ENCODE results near the gene RGS6. TPM values are rescaled to one million over a fixed set of nuclear protein-coding genes. Genes with fewer than 3 reads are reported as not detected.

The RGS6 gene
- total RNA-seq, 2 experiments from 2014 or later, result not detected

- Mint-ChIP-seq H3K27ac (no peak overlapping the region), H3K36me3 (ENCODE audit: low read depth) (no peaks in the 10 kb centered on the region), H3K4me1 (ENCODE audit: low read depth) (peaks cover 51% of the 10 kb centered on the region), H3K27me3 (no peaks in the 10 kb centered on the region), H3K4me3 (no peak overlapping the region), H3K9me3 (no peaks in the 10 kb centered on the region)
- intact Hi-C loops (cut with DNase I, micrococcal nuclease), result no loop called here
- DNase-seq (no peak), ATAC-seq (ENCODE audit: poor library complexity) (no peak)
- CTCF ChIA-PET, result no interaction called here
- no peak overlapping the region for H3K27ac ChIP-seq (ENCODE audit: low read depth in 1 of 2, low read length in 2 of 2)
- no peaks in the 10 kb centered on the region for H3K9me3 ChIP-seq (ENCODE audit: control insufficient read depth in 1 of 2, insufficient read depth in 1 of 2, low read length in 2 of 2)
- H3K27me3 ChIP-seq (ENCODE audit: control insufficient read depth in 1 of 2, insufficient read depth in 2 of 2, low read length in 2 of 2), result peaks cover 0 to 5% of the 10 kb centered on the region in 2 experiments
- H3K36me3 ChIP-seq (ENCODE audit: insufficient read depth, low read length), result no peaks in the 10 kb centered on the region
- no peak overlapping the region for H3K4me3 ChIP-seq (ENCODE audit: low read length)
- POLR2A ChIA-PET, result interaction anchor here (1.0 to 1.2 kb wide), 2 partner anchors 68 to 77 kb away, joined by 5 to 6 read pairs; no protein-coding TSS in a partner anchor
- H3K4me1 ChIP-seq (ENCODE audit: insufficient read depth, low read length), result peaks cover 35% of the 10 kb centered on the region
- TF ChIP-seq, protein P1, sequence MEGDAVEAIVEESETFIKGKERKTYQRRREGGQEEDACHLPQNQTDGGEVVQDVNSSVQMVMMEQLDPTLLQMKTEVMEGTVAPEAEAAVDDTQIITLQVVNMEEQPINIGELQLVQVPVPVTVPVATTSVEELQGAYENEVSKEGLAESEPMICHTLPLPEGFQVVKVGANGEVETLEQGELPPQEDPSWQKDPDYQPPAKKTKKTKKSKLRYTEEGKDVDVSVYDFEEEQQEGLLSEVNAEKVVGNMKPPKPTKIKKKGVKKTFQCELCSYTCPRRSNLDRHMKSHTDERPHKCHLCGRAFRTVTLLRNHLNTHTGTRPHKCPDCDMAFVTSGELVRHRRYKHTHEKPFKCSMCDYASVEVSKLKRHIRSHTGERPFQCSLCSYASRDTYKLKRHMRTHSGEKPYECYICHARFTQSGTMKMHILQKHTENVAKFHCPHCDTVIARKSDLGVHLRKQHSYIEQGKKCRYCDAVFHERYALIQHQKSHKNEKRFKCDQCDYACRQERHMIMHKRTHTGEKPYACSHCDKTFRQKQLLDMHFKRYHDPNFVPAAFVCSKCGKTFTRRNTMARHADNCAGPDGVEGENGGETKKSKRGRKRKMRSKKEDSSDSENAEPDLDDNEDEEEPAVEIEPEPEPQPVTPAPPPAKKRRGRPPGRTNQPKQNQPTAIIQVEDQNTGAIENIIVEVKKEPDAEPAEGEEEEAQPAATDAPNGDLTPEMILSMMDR (IDR thresholded peaks at IDR 0.05), result no peak
Observed at GRCh38 chr14:72595152-72595862, 663.1 kb downstream of the RGS6 start.

- H3K27me3 ChIP-seq (ENCODE audit: control insufficient read depth in 1 of 2, insufficient read depth in 2 of 2, low read length in 2 of 2), result no peaks in the 10 kb centered on the region
- ChIA-PET POLR2A (no interaction called here), CTCF (no interaction called here)
- intact Hi-C loops (cut with DNase I, micrococcal nuclease), result no loop called here
- H3K4me3 Mint-ChIP-seq, result no peak overlapping the region
- peaks cover 34% of the 10 kb centered on the region for H3K4me1 Mint-ChIP-seq (ENCODE audit: low read depth)
- no peaks in the 10 kb centered on the region for H3K36me3 Mint-ChIP-seq (ENCODE audit: low read depth)
- no peak overlapping the region for H3K4me3 ChIP-seq (ENCODE audit: low read length)
- H3K36me3 ChIP-seq (ENCODE audit: insufficient read depth, low read length), result no peaks in the 10 kb centered on the region
- H3K27ac Mint-ChIP-seq, result no peak overlapping the region
- no peak for ATAC-seq (ENCODE audit: poor library complexity)
- no peak for DNase-seq
- H3K27me3 Mint-ChIP-seq, result no peaks in the 10 kb centered on the region
- TF ChIP-seq, protein P1 (IDR thresholded peaks at IDR 0.05), result no peak
- H3K9me3 ChIP-seq (ENCODE audit: control insufficient read depth in 1 of 2, insufficient read depth in 1 of 2, low read length in 2 of 2), result no peaks in the 10 kb centered on the region
- H3K4me1 ChIP-seq (ENCODE audit: insufficient read depth, low read length), result peaks cover 24% of the 10 kb centered on the region
- no peak overlapping the region for H3K27ac ChIP-seq (ENCODE audit: low read depth in 1 of 2, low read length in 2 of 2)
- H3K9me3 Mint-ChIP-seq, result no peaks in the 10 kb centered on the region
Observed at GRCh38 chr14:72597252-72598233, 665.3 kb downstream of the RGS6 start.

- H3K27me3 ChIP-seq (ENCODE audit: control insufficient read depth in 1 of 2, insufficient read depth in 2 of 2, low read length in 2 of 2), result peaks cover 0 to 3% of the 10 kb centered on the region in 2 experiments
- ATAC-seq (ENCODE audit: poor library complexity), result no peak
- Mint-ChIP-seq H3K27me3 (no peaks in the 10 kb centered on the region), H3K36me3 (ENCODE audit: low read depth) (no peaks in the 10 kb centered on the region), H3K27ac (no peak overlapping the region), H3K4me1 (ENCODE audit: low read depth) (peaks cover 26% of the 10 kb centered on the region), H3K9me3 (no peaks in the 10 kb centered on the region), H3K4me3 (no peak overlapping the region)
- TF ChIP-seq, protein P1 (IDR thresholded peaks at IDR 0.05), result no peak
- ChIA-PET POLR2A (no interaction called here), CTCF (no interaction called here)
- H3K4me3 ChIP-seq (ENCODE audit: low read length), result no peak overlapping the region
- H3K27ac ChIP-seq (ENCODE audit: low read depth in 1 of 2, low read length in 2 of 2), result no peak overlapping the region
- no peaks in the 10 kb centered on the region for H3K36me3 ChIP-seq (ENCODE audit: insufficient read depth, low read length)
- intact Hi-C loops (cut with DNase I, micrococcal nuclease), result no loop called here
- no peaks in the 10 kb centered on the region for H3K9me3 ChIP-seq (ENCODE audit: control insufficient read depth in 1 of 2, insufficient read depth in 1 of 2, low read length in 2 of 2)
- H3K4me1 ChIP-seq (ENCODE audit: insufficient read depth, low read length), result peaks cover 23% of the 10 kb centered on the region
- no peak for DNase-seq
Observed at GRCh38 chr14:72598306-72598705, 666.1 kb downstream of the RGS6 start.

Data from CD4-positive, alpha-beta T cell (primary cell).